Fibroblast of lung (primary cell): ENCODE measurements around the gene AGAP1. TPM values are rescaled to one million over a fixed set of nuclear protein-coding genes. Genes with fewer than 3 reads are reported as not detected.

Source experiments
- DNase-seq, 2 donors: peaks; one replicate each; pipeline versions ENCODE4 v3.0.0 to v3.0.0-alpha.2; 2010; ENCODE audit warnings: low read depth in 2 of 2
- H2AFZ ChIP-seq: 2 replicates; pipeline ENCODE4 v1.5.1; 2012; ENCODE audit warnings: low read length, control low read depth, inconsistent platforms
- H3K27ac ChIP-seq: 2 replicates; pipeline ENCODE4 v1.5.1; 2011; ENCODE audit warnings: low read length, control low read depth; ENCODE audit not compliant: insufficient read depth
- H3K27me3 ChIP-seq: 2 replicates; pipeline ENCODE4 v1.5.1; 2011; ENCODE audit warnings: mild to moderate bottlenecking, low read length; ENCODE audit not compliant: control insufficient read depth, insufficient read depth
- H3K36me3 ChIP-seq: 2 replicates; pipeline ENCODE4 v1.5.1; 2011; ENCODE audit warnings: low read length; ENCODE audit not compliant: control insufficient read depth, insufficient read depth
- H3K4me1 ChIP-seq: 2 replicates; pipeline ENCODE4 v1.5.1; 2011; ENCODE audit warnings: low read length; ENCODE audit not compliant: control insufficient read depth, insufficient read depth; ENCODE audit errors: extremely low read depth
- H3K4me2 ChIP-seq: 2 replicates; pipeline ENCODE4 v1.5.1; 2011; ENCODE audit warnings: low read length, control low read depth; ENCODE audit not compliant: insufficient read depth; ENCODE audit errors: extremely low read depth
- H3K4me3 ChIP-seq, 4 experiments: fragments of 200-600 bp in 1 of 4; sonication (generic) in 1 of 4; replicated peaks in 1 of 4; 2 replicates each; pipeline ENCODE4 v1.5.1; 2011 to 2016; ENCODE audit warnings: low read length in 4 of 4, low read depth in 3 of 4, mild to moderate bottlenecking in 3 of 4, control low read depth in 2 of 4, inconsistent platforms in 1 of 4, mixed read lengths in 1 of 4; ENCODE audit not compliant: insufficient read depth in 1 of 4; ENCODE audit errors: control extremely low read depth in 1 of 4
- H3K79me2 ChIP-seq: 2 replicates; pipeline ENCODE4 v1.5.1; 2012; ENCODE audit warnings: mild to moderate bottlenecking, low read length, inconsistent platforms; ENCODE audit not compliant: control insufficient read depth, insufficient read depth
- H3K9ac ChIP-seq: 2 replicates; pipeline ENCODE4 v1.5.1; 2011; ENCODE audit warnings: mild to moderate bottlenecking, low read length, control low read depth; ENCODE audit not compliant: insufficient read depth
- H3K9me3 ChIP-seq: 2 replicates; pipeline ENCODE4 v1.5.1; 2012; ENCODE audit warnings: low read depth, low read length; ENCODE audit not compliant: control insufficient read depth, insufficient read depth
- H4K20me1 ChIP-seq: 2 replicates; pipeline ENCODE4 v1.5.1; 2011; ENCODE audit warnings: low read length; ENCODE audit not compliant: control insufficient read depth, insufficient read depth; ENCODE audit errors: extremely low read depth
- EZH2 ChIP-seq: IDR thresholded peaks from 2 replicates; pipeline ENCODE4 v1.5.1; 2012; ENCODE audit warnings: low read length, control low read depth, mild to moderate bottlenecking; ENCODE audit errors: missing control alignments
- polyA plus RNA-seq, 2 donors: library from polyadenylated mRNA; depleted of rRNA in 1 of 2; stranded (reverse) in 1 of 2; unstranded in 1 of 2; fragments of >200 nt; gene quantifications; 2 replicates each; pipeline ENCODE4 v1.2.1, GENCODE V29; 2011 to 2012; ENCODE audit warnings: missing spikeins in 1 of 2
- total RNA-seq: library from RNA; depleted of rRNA; stranded (reverse); fragments of >200 nt; gene quantifications from 2 replicates; pipeline ENCODE4 v1.2.1, GENCODE V29; 2014
- TF ChIP-seq, protein P1 (sequence below), 2 donors: IDR thresholded peaks in 1 of 2; conservative IDR thresholded peaks in 1 of 2; 1 replicate in 1 of 2; 2 replicates in 1 of 2; pipeline ENCODE4 v1.5.1; 2011 to 2012; ENCODE audit warnings: low read length in 2 of 2, control low read depth in 1 of 2, inconsistent platforms in 1 of 2, low read depth in 1 of 2, mild to moderate bottlenecking in 1 of 2

AGAP1 gene
- total and polyA plus RNA-seq, 2 donors (not counting 1 experiment from before 2014, with no cell fraction given) = 10.6 to 14.0 TPM

DNA sequence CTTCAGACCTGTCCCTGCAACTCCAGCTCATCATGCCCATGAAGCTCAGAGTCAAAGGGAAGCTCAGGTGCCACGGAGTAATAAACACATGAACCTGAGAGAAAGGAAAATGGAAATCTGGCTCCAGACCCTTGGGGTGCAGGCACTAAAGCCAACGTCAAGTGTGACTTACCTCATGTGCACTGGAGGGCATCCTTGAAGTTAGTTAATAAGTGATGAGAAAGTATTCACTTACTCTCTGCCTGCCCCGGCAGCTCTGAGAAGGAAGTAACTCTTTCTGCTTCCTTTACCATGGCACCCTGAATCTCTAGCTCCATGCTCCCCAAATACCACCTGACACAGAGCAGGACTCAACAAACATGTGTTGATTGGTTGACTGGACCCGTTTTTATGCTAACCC lies 21.4 kb upstream of the AGAP1 start:
- Histone ChIP-seq H2AFZ (no peak overlapping the region), H4K20me1 (no peaks in the 10 kb centered on the region), H3K27ac (no peak overlapping the region), H3K79me2 (no peaks in the 10 kb centered on the region), H3K36me3 (no peaks in the 10 kb centered on the region), H3K4me1 (peaks cover 6% of the 10 kb centered on the region), H3K27me3 (no peaks in the 10 kb centered on the region), H3K9me3 (no peaks in the 10 kb centered on the region), H3K4me3 (no peak overlapping the region), H3K9ac (no peak overlapping the region), H3K4me2 (no peak overlapping the region)
- DNase-seq = no peak
- TF ChIP-seq, protein P1, sequence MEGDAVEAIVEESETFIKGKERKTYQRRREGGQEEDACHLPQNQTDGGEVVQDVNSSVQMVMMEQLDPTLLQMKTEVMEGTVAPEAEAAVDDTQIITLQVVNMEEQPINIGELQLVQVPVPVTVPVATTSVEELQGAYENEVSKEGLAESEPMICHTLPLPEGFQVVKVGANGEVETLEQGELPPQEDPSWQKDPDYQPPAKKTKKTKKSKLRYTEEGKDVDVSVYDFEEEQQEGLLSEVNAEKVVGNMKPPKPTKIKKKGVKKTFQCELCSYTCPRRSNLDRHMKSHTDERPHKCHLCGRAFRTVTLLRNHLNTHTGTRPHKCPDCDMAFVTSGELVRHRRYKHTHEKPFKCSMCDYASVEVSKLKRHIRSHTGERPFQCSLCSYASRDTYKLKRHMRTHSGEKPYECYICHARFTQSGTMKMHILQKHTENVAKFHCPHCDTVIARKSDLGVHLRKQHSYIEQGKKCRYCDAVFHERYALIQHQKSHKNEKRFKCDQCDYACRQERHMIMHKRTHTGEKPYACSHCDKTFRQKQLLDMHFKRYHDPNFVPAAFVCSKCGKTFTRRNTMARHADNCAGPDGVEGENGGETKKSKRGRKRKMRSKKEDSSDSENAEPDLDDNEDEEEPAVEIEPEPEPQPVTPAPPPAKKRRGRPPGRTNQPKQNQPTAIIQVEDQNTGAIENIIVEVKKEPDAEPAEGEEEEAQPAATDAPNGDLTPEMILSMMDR (conservative IDR thresholded peaks at IDR 0.05 in 1 of 2, IDR thresholded peaks at IDR 0.05 in 1 of 2; ENCODE audit: low read depth in 1 of 2, low read length in 2 of 2) = no peak
- TF ChIP-seq EZH2 = no peak

DNA sequence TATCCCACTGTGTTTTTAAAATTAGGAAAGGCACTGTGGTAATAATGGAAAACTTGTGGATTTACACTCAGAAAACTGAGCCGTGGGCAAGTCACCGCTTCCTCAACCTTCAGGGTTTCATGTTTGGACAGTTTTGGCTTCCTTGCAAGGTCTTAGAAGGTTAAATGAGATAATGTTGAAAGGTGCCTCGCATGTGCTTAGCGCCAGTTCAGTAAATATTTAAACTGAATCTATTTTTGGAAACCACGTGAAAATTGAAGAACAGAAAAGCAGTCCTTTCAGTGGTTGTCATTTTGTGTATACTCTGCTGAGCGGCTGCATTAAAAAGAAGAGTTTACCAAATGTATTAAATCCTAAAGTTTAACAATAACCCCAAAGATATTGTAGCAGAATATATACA lies 15.2 kb upstream of the AGAP1 start:
- Histone ChIP-seq H3K4me3 (no peak overlapping the region), H3K36me3 (no peaks in the 10 kb centered on the region), H3K27me3 (no peaks in the 10 kb centered on the region), H3K9ac (no peak overlapping the region), H3K9me3 (no peaks in the 10 kb centered on the region), H3K79me2 (no peaks in the 10 kb centered on the region), H3K4me2 (no peak overlapping the region), H3K4me1 (no peaks in the 10 kb centered on the region), H4K20me1 (no peaks in the 10 kb centered on the region), H3K27ac (no peak overlapping the region), H2AFZ (no peak overlapping the region)
- no peak for DNase-seq
- TF ChIP-seq, protein P1 (conservative IDR thresholded peaks at IDR 0.05 in 1 of 2, IDR thresholded peaks at IDR 0.05 in 1 of 2; ENCODE audit: low read depth in 1 of 2, low read length in 2 of 2) = no peak
- no peak for TF ChIP-seq EZH2

DNA sequence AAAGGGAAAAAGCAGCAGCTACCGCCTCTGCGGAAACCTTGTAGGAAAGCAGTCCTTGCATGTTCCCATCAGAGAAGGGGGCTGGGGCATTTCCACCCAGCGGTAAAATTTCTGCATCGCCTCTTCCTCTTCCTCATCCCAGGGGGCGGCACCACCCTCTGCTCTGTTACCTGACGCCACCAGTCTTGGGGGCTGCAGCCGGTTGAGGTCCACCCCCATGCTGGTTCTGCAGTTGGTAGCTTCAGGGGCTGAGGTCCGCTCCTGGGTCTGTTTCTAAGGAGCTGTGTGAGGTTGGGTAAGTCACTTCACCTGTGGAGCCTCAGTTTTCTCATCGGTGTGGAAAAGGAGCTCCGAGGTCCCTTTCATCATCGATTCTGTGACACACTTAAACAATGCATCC lies 14.2 kb upstream of the AGAP1 start:
- Histone ChIP-seq H3K27ac (no peak overlapping the region), H3K4me3 (no peak overlapping the region), H3K4me2 (no peak overlapping the region), H3K4me1 (no peaks in the 10 kb centered on the region), H3K9ac (no peak overlapping the region), H3K36me3 (no peaks in the 10 kb centered on the region), H2AFZ (no peak overlapping the region), H3K79me2 (no peaks in the 10 kb centered on the region), H3K27me3 (no peaks in the 10 kb centered on the region), H3K9me3 (no peaks in the 10 kb centered on the region), H4K20me1 (no peaks in the 10 kb centered on the region)
- no peak for TF ChIP-seq EZH2
- TF ChIP-seq, protein P1 (conservative IDR thresholded peaks at IDR 0.05 in 1 of 2, IDR thresholded peaks at IDR 0.05 in 1 of 2; ENCODE audit: low read depth in 1 of 2, low read length in 2 of 2) = no peak
- no peak for DNase-seq
